Measurements from ENCODE around the gene GSTP1. TPM values are rescaled to one million over a fixed set of nuclear protein-coding genes. Genes with fewer than 3 reads are reported as not detected.
"Not testable (repeated sequence)": the region's sequence is repeated elsewhere in the genome, so short reads cannot be mapped to it uniquely, and the experiment has no call there.

GSTP1 gene
- polyA plus RNA-seq, 3 donors: 671 to 854 (median 757) TPM

- DNase-seq (ENCODE audit: low read depth in 3 of 3, low spot score in 2 of 3): no peak
Observed at GRCh38 chr11:67562963-67563704, 20.5 kb upstream of the GSTP1 start.

- DNase-seq (ENCODE audit: low read depth in 3 of 3, low spot score in 2 of 3): not testable (repeated sequence)
Observed at GRCh38 chr11:67563705-67564114, 19.9 kb upstream of the GSTP1 start.

GRCh38 chr11:67564230-67564629 is 19.4 kb upstream of the GSTP1 start:
- no peak for DNase-seq (ENCODE audit: low read depth in 3 of 3, low spot score in 2 of 3)

GRCh38 chr11:67571443-67571842 is 12.2 kb upstream of the GSTP1 start:
- DNase-seq (ENCODE audit: low read depth in 3 of 3, low spot score in 2 of 3): no peak

- DNase-seq (ENCODE audit: low read depth in 3 of 3, low spot score in 2 of 3): no peak
Observed at GRCh38 chr11:67572305-67572704, 11.3 kb upstream of the GSTP1 start.

- DNase-seq (ENCODE audit: low read depth in 3 of 3, low spot score in 2 of 3): no peak
Observed at GRCh38 chr11:67572747-67573419, 10.7 kb upstream of the GSTP1 start.

- DNase-seq (ENCODE audit: low read depth in 3 of 3, low spot score in 2 of 3): no peak
Observed at GRCh38 chr11:67574938-67575337, 8.7 kb upstream of the GSTP1 start.

GRCh38 chr11:67576735-67577475 is 6.7 kb upstream of the GSTP1 start:
- DNase-seq (ENCODE audit: low read depth in 3 of 3, low spot score in 2 of 3): no peak

GRCh38 chr11:67577951-67578350 is 5.7 kb upstream of the GSTP1 start:
- no peak for DNase-seq (ENCODE audit: low read depth in 3 of 3, low spot score in 2 of 3)

- no peak for DNase-seq (ENCODE audit: low read depth in 3 of 3, low spot score in 2 of 3)
Observed at GRCh38 chr11:67581469-67581868, 2.1 kb upstream of the GSTP1 start.

- no peak for DNase-seq (ENCODE audit: low read depth in 3 of 3, low spot score in 2 of 3)
Observed at GRCh38 chr11:67582011-67582410, 1.6 kb upstream of the GSTP1 start.

- no peak for DNase-seq (ENCODE audit: low read depth in 3 of 3, low spot score in 2 of 3)
Observed at GRCh38 chr11:67584205-67584880, 731 bp downstream of the GSTP1 start.

GRCh38 chr11:67584881-67585873 is 1.6 kb downstream of the GSTP1 start:
- no peak for DNase-seq (ENCODE audit: low read depth in 3 of 3, low spot score in 2 of 3)

- DNase-seq (ENCODE audit: low read depth in 3 of 3, low spot score in 2 of 3): no peak
Observed at GRCh38 chr11:67585911-67586310, 2.3 kb downstream of the GSTP1 start.

- no peak for DNase-seq (ENCODE audit: low read depth in 3 of 3, low spot score in 2 of 3)
Observed at GRCh38 chr11:67586568-67587250, 3.1 kb downstream of the GSTP1 start.

GRCh38 chr11:67588136-67588503 is 4.5 kb downstream of the GSTP1 start:
- DNase-seq (ENCODE audit: low read depth in 3 of 3, low spot score in 2 of 3): no peak

GRCh38 chr11:67588899-67589415 is 5.3 kb downstream of the GSTP1 start:
- not testable (repeated sequence) for DNase-seq (ENCODE audit: low read depth in 3 of 3, low spot score in 2 of 3)

- DNase-seq (ENCODE audit: low read depth in 3 of 3, low spot score in 2 of 3): no peak
Observed at GRCh38 chr11:67592880-67593564, 9.4 kb downstream of the GSTP1 start.

- no peak for DNase-seq (ENCODE audit: low read depth in 3 of 3, low spot score in 2 of 3)
Observed at GRCh38 chr11:67593565-67593905, 9.9 kb downstream of the GSTP1 start.

Data from right renal cortex interstitium (tissue), 3 donors.